GM21528 (cell line): ENCODE measurements around the gene PHYKPL.
"Not testable (repeated sequence)": the region's sequence is repeated elsewhere in the genome, so short reads cannot be mapped to it uniquely, and the experiment has no call there.

ENCODE experiments used
- ATAC-seq: cut with Tn5 transposase; IDR thresholded peaks from one replicate; pipeline ENCODE4 v1.9.1; 2021; ENCODE audit warnings: mild to moderate bottlenecking, moderate library complexity; ENCODE audit not compliant: unreplicated experiment, low FRiP score

Gene PHYKPL

DNA sequence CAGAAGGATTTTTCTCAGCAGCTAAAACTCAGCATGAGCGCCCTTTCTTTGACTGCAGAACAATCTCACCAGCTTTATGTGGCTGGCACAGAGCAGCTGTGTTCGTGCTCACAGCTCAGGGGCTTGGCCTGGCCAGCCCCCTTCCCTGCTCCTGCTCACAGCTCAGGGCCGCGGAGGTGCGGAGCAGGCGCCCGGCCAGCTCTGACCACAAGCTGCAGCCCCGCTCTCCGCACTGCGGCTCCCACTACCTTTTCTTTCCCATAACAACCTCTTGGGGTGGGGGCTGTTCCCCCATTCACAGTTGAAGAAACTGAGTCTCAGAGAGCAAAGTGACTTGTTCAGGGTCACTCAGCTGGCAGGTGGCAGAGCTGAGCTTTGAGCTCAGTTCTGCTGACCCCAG is 34.0 kb upstream of the PHYKPL start:
- ATAC-seq: no peak

DNA sequence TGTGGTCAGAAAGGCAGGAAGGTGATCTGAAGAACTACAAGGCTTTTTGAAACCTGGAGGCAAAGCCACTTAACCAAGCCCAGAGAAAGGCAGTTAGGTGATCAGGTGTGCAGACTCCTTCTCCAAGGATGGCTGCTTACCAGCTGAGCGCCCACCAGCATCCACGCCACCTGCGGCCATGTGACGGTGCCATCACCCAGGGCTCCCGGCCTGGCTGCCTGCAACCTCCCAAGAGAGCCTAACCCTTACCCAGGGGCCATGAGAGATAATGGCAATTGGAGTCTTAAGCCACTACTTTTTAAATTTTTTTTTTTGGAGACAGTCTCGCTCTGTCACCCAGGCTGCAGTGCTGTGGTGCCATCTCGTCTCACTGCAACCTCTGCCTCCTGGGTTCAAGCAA is 33.1 kb upstream of the PHYKPL start:
- ATAC-seq: no peak

DNA sequence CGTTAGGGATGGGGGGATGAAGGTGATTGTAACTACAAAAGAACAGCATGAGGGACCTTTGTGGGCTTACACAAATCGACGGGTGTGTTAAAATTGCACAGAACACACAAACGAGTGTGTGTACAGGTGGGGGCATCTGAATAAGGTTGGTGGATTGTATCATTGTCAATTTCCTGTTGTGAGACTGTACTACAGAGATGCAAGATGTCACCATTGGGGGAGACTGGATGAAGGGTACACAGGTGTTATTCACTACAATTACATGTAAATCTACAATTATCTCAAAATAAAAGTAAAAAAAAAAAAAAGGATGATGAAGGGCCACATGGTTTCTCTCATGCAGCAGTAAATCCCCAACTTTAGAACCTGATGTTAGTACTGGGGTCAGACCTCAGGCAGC is 31.4 kb upstream of the PHYKPL start:
- ATAC-seq: no peak

DNA sequence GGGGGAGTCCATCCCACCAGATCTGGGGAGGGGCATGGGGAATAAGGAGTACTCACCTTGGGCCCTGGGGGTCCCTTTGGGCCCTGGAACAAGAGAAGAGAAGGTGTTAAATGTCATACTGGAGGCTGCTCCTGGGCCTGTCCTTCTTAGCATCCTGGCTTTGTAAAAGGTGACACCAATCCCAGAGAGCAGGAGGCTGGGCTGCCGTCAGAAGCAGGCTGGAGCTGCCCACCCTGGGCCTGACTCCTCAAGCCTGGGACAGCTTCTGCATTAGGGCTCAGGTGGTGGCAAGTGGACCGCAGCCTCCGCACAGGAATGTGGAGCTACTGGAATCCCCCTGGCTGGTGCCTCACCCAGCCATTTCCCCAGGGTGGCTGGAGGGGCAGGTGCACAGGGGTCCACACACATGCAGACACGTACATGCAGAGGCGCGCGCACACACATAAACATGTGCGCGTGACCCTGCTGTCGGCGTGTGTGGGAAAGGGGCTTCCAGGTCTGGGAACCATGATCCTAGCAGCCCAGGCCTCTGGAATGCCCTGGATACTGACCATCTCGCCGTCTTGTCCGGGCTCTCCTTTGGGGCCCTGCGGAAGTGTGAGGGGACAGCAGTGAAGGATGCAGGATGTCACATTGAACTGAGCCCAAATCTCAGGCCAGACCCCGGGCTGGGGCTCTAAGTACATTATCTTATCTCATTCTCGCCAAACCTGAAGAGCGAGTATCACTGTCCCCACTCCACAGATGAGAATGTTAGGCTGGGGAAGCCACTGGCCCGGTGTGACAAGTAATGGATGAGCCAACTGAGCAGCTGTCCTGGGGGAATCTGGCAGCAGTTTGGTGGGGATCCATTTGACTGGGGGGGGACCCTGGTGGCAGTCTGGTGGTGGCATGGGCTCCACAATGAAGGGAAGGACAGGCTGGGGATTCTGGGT is 29.3 kb upstream of the PHYKPL start:
- no peak for ATAC-seq

DNA sequence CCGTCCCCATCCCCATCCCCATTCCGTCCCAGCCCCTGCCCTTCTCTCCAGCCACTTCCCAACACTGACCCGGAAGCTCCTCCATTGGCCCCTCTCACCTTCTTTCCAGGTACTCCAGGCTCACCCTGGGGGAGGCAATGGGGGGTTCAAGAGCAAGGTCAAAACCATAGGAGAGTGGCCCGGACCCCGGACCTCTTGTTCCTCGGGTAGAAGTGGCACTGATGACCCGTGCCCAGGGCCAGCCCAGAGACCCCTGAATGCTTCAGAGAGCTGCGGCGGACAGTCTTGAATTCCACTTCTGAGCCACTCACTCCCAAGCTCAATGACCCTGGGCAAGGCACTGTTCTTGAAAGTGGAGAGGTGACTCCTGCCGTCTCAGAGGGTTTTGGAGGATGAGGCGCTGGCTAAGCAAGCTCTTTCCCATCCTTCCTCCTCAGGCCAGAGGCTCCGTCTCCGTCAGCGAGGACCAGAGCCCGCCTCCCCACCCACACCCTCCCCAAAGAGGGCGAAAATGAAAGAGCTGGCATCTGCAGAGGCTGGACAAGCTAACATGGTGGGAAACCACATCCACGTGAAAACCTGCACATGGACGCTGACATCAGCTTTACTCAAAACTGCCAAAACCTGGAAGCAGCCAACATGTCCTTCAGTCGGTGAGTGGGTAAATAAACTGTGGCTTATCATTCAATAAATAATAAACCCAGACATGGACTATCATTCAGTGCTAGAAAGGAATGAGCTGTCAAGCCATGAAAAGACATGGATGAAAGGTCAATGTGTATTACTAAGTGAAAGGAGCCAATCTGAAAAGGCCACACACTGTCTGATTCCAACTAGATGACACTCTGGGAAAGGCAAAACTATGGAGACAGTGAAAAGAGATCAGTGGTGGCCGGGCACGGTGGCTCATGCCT is 27.3 kb upstream of the PHYKPL start:
- no peak for ATAC-seq

DNA sequence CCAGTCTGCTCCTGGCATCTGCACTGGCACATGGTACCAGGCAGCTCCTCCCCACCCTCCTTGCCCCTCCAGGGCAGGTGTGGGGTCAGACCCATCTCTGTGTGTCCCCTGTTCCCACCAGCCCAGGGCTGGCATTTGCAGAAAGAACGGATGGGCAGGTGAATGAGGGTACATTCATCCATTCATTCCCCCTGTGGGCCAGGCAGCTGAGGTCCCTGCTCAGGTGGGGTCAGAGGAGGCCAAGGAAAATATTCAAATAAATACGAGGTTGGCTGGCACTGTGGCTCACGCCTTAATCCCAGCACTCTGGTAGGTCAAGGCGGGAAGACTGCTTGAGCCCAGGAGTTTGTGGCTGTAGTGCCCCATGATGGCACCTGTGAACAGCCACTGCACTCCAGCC is 25.0 kb upstream of the PHYKPL start:
- ATAC-seq: no peak

DNA sequence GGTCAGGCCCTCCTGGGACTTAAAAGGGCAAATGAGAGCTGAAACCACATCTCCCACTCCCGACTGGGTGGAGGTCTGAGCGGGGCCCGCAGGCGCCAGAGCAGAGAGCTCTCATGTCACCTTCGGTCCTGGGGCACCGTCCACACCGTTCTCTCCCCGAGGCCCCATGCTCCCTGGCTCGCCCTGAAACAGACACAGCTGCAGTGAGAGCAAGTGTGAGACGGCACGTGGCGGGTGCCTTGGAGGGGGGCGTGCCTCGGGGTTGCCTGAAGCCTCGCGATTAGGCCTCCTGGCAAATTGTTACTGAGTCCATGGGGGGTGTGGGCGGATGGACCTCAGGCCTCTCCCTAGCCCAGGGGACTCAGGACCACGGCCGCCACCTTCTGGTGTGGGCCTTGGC is 24.1 kb upstream of the PHYKPL start:
- ATAC-seq: no peak

DNA sequence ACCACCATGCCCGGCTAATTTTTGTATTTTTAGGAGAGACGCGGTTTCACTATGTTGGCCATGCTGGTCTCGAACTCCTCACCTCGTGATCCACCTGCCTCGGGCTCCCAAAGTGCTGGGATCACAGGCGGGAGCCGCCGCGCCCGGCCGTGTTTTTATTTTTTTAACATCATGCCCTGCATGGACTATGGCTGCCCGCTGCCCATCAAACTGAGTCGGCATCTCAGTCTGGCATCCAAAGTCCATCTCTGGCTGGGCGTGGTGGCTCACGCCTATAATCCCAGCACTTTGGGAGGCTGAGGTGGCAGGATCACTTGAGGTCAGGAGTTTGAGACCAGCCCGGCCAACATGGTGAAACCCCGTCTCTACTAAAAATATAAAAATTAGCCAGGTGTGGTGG is 21.0 kb upstream of the PHYKPL start:
- not testable (repeated sequence) for ATAC-seq

DNA sequence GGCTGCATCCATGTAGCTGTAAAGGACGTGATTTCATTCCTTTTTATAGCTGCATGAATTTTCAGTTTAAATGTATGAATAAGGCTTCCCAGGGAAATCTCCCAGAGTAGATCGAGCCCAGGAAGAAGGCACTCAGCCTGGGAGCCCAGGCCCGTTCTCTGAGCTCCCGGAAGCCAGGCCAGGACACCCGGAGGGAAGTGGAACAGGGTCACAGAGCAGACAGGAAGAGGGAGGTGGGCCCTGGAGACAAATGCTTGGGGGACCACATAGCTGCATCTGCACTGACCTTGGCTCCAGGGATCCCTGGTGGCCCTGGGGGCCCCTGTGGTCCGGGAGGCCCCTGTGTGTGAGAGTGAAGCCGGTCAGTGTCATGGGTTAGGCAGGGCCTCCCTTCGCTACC is 19.7 kb upstream of the PHYKPL start:
- ATAC-seq: no peak

DNA sequence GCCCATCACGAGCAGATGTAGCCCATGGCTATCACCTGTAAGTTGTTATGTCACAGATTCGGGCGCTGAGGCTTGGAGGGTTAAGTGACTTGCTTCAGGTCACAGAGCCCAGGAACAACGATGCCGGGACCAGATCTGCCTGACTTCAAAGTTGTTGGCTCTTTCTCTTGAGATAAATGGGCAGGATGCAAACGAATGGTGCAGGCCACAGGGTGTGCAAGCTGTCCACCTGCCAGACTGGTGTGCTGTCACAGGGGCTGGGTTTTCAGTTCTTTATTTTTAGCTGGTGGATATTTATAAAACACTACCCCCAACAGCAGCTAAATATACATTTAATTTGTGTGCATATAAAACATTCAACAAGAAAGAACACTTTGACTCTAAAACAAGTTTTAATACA is 17.7 kb upstream of the PHYKPL start:
- no peak for ATAC-seq

DNA sequence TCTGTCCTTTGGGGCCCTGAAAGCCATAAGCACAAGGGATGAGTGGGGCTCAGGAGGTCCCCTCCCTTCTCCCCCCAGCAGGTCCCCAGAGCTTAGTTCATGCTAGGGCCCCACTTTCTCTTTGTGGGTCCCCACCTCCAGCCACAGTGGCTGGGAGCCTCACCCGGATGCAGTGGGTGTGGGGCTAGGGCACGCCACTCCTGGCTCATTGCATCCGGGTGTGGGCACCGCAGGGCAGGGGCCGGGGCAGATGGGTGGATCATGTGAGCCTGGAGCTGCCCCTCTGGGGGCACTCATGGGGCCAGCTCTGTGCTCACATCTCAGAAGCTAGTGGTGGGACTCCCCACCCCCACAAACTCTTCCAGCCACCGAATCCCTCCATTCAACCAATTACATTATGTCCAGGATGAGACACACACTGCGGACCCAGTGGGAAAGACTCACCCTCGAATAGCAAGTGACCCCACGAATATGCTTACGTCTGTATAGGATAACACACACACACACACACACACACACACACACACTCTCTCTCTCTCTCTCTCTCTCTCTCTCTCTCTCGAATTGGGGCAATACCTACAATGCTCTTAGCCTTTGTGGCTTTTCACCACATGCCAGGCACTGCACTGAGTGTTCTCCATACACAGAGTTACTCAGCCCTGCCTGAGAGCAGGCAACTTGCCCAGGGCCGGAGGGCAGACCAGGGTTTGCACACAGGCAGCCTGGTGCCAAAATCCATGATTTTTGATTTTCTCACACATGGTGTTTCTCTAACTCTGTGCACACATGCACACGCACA is 16.8 kb upstream of the PHYKPL start:
- ATAC-seq: no peak

DNA sequence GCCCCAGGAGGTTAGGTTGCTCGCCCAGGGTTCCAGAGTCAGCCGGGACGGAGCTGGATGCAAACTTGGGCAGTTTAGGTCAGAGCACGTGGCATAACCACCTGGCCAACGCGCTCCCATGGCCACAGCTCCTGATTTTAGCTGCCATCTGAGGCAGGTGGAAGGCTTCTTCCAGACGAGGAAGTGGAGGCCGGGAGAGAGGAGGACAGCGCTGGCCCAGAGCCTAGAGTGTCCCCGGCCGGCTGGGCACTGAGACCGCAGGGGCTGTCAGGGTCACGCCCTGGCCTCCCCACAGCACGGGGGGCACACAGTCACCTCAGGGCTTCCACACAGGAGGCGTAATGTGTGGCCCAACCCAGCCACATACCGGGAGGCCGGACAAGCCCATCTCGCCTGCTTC is 16.1 kb upstream of the PHYKPL start:
- ATAC-seq: no peak

DNA sequence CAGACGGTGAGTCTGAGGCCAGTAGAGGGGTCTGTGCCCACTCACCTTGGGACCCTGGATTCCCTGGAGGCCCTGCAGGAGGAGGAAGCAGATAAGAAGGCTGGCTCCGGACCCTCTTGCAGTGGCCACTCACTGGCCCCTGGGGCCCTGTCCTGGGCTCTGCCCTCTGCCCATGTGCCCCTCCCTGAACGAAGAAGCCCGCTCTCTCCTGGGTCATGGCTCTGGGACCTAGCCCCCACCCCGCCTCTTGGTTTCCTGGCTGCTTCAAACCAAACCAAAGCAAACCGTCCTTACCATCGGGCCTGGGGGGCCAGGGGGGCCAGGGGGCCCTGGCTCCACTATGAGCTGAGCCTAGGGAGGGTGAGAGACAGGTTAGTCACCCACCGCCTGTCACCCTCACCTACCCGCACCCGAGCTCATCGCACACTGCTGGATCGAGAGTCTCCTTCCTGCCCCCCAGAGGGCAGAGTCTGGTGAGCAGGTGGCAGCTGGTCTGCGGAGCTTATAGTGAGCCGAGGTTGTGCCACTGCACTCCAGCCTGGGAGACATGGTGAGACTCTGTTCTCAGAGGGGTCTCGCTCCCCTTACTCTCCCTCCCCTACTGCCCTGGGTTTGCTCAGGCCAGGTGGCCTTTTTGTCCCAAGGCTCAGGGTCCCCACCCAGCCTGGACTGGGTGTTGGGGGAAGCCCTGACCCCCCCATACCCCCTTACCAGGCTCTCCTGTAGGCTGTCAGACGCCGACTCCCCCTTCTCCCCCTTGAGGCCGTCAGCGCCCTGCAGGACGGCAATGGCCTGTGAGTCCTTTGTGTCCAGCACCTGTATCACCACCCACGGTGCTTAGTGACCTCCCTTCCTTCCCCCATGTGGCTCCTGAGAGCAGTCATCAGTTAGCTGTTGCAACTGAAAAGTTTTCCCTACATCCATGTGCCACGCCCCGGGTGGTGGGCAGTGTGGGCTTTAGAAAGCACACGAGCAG is 15.2 kb upstream of the PHYKPL start:
- no peak for ATAC-seq

DNA sequence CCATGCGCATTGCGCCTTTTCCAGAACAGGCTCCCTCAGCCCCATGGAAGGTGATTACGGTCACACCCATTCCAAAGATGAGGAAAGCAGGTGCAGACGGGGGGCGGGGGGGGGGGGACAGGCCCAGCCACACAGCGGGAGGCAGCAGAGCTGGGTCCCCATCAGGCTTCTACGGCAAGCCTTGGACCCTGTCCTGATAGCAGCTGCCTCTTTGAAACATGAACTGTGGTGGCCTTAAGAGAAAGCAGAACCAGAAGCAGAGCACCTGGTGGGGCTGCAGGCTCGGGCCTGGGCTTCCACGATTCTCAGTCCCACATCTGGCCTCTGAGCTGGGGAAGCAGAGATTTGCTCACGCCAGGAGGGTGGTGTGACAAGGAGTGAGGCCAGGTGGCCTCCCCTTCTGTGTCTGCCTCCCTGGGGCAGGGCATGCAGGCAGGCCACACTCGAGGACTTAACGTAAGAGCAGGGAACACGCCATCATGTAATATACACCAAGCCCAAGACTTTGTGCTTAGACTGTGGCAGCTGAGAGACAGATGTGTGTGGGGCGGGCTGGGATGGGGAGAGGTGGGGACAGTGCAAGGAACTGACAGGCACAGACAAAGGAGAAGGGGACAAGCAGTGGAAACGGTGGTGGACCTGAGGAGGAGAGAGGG is 14.2 kb upstream of the PHYKPL start:
- no peak for ATAC-seq

DNA sequence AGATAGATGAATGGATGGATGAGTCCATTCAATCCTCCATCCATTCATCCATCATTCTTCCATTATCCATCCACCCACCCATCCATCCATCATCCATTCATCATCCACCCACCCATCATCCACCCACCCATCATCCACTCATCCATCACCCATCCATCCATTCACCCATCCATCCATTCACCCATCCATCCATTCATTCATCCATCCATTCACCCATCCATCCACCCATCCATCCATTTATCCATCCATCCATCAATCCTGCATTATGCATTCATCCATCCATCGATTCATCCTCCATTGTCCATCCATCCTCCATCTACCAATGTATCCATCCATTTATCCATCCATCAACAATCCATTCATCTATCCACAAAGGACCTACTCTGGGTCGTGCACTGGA is 12.8 kb upstream of the PHYKPL start:
- ATAC-seq: no peak

DNA sequence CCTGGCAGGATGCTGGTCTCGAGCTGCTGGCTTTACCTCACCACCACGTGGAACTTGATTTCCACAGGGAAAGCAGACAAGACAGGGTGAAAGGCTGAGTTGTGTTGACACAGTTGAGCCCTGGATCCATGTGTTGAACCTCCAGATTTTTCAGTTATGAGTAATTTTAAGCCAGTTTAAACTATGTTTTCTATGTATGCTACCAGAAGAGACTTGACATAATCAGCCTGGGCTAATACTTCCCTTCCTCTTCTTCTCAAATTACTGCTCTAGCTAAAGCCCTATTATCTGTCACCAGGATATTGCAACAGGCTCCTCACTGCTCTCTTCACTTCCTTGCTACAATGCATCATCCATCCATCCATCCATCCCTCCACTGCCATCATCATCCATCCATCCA is 12.0 kb upstream of the PHYKPL start:
- ATAC-seq: no peak

DNA sequence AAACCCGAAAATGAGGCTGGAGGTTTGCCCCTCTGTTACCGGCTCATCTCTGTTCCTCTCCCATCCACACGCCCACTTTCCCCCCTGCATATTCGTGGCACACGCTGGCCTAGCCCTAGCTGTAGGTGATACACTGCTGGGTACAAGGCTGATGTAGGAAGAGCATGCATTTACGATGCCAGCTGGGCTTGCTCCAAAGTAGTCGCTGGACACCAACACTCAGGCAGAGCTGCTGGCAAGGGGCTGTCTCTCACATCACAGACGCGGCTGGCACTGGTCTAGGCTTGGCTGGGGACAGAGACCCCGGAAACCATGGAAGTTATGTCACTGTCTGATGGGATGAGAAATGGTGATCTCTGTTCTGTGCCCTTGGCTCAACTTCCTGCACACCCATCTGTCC is 9.8 kb upstream of the PHYKPL start:
- no peak for ATAC-seq

DNA sequence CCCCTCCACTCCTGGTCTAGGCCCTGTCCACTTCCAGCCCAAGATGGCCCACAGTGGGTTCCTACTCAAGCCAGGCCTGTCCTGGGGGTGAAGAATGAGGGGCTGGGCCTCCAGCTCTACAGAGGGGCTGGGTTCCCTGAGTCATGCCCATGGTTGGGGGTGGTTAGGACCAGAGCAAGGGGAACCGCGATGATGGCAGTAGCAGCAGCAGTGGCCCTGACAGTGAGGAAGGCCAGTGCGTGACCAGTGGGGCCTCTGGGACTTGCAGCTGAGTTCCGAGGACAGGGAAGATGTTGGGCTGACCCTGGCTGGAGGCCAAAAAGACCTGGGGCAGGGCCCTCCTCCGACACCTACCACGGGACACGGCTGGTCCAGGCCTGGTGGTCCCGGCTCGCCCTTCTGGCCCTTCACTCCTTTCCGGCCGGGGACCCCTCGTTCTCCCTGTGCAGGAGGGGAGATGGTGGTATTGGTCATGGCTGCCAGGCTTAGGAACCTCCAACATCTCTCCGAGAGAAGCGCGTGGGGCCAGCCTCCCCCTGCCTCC is 9.2 kb upstream of the PHYKPL start:
- ATAC-seq: no peak

DNA sequence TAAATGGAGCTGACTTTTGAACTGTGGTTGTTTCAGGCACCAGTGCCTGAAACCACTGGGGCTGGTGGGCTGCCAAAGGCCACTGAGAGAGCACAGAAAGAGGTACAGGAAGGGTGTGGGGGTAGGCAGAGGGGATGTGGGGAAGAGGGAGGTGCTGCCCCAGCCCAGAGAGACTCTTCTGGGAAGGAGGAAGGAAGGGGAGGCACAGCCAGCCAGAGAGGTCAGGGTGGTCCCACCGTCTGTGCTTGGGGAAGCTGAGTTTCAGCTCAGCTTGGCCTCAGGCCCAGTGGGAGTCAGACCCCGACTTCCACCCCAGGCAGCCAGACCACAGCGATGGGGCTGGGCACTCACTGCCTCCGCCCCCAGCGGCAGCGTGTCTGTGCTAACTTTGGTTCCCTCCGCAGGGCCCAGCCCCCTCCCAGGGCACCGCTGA is 8.6 kb upstream of the PHYKPL start:
- peak; percentile 23 for ATAC-seq
